Ovary (tissue), 9 donors: ENCODE results near the gene CLSTN1. TPM values are rescaled to one million over a fixed set of nuclear protein-coding genes. Genes with fewer than 3 reads are reported as not detected.
A peak's percentile ranks its signal among the peaks of the same experiment; 100 is the strongest.

Experiments
- DNase-seq, 5 donors: peaks; one replicate each; pipeline ENCODE4 v3.0.0-alpha.2; 2019 to 2020
- H3K27ac ChIP-seq, 2 donors: fragments of 200-600 bp; one replicate each; pipeline versions ENCODE4 v1.5.1 to v1.8.0; 2019 to 2022
- H3K27me3 ChIP-seq: fragments of 200-600 bp; one replicate; pipeline ENCODE4 v1.8.0; 2022
- H3K36me3 ChIP-seq: fragments of 200-600 bp; sonication (generic); one replicate; pipeline ENCODE4 v1.5.1; 2019
- H3K4me1 ChIP-seq: one replicate; pipeline ENCODE4 v1.8.1; 2013; ENCODE audit warnings: mild to moderate bottlenecking, moderate library complexity; ENCODE audit not compliant: insufficient read depth
- H3K4me3 ChIP-seq: fragments of 200-600 bp; sonication (generic); one replicate; pipeline ENCODE4 v1.5.1; 2017
- H3K9me3 ChIP-seq, 2 donors: fragments of 200-600 bp in 1 of 2; sonication (generic) in 1 of 2; one replicate each; pipeline versions ENCODE4 v1.5.1 to v1.8.1; 2013 to 2019; ENCODE audit warnings: mild to moderate bottlenecking in 1 of 2, moderate library complexity in 1 of 2
- EP300 ChIP-seq: sonication (generic); formaldehyde crosslinking; IDR thresholded peaks from one replicate; pipeline ENCODE4 v1.6.1; 2017; ENCODE audit warnings: antibody characterized with exemption
- POLR2A ChIP-seq: fragments of 450-650 bp; IDR thresholded peaks from one replicate; pipeline ENCODE4 v1.6.1; 2017; ENCODE audit warnings: antibody characterized with exemption, mild to moderate bottlenecking, moderate library complexity
- WGBS, 3 donors: extraction: QIAGEN DNeasy Blood & Tissue Kit in 1 of 3; methylation state at CpG; one replicate each; pipeline versions ENCODE4 v1.1.5 to v1.1.7; 2013 to 2017; 5-methylcytosine and 5-hydroxymethylcytosine counted together
- intact Hi-C, 4 donors: fragments of 100-400 bp; cut with DNase I; formaldehyde crosslinking; loops; one replicate each; pipeline versions ENCODE4 v1.11.0 to v1.15.1; 2022 to 2023
- polyA plus RNA-seq, 2 donors: library from polyadenylated mRNA; stranded (reverse); fragments of 200-250 nt in 1 of 2; fragments of 350-450 nt in 1 of 2; fragmentation: Illumina TruSeq in 1 of 2; extraction: RNeasy Lipid Tissue Mini Kit (QIAGEN cat#74804) in 1 of 2; gene quantifications; one replicate each; pipeline ENCODE4 v1.2.3, GENCODE V29; 2013 to 2014
- total RNA-seq, 7 donors: library from RNA; depleted of rRNA in 2 of 7; stranded (reverse); fragments of >200 nt in 2 of 7; fragmentation: NEBNext Ultra II Directional in 3 of 7; extraction: Animal tissue kit (Norgen Biotek cat#: 25700) in 3 of 7; gene quantifications; one replicate each; pipeline versions ENCODE4 v1.1.0 to v1.2.4, GENCODE V29; 2016 to 2023
- TF ChIP-seq, protein P1 (sequence below), 3 donors: fragments of 450-650 bp in 2 of 3; fragments of 200-600 bp in 1 of 3; IDR thresholded peaks; one replicate each; pipeline versions ENCODE4 v1.5.1 to v1.8.0; 2016 to 2022; ENCODE audit warnings: antibody characterized with exemption in 3 of 3, mild to moderate bottlenecking in 1 of 3
- donor health status: DM: no; HTN: no; CAD: no; lungs with moderate emphysema.
- donor health status: DM: no; HTN: no; CAD: no.
- donor health status: Bipolar disorder and iron deficiency.
- donor health status: DM: yes; HTN: yes; CAD: no.
- donor health status: DM: no; HTN: no; CAD: no.
- donor health status: DM: yes; HTN: yes; CAD: no.

CLSTN1 gene
- total and polyA plus RNA-seq, 9 donors: 70.5 to 145 (median 114) TPM

- WGBS, 3 donors: 82 to 87% (median 82%) methylated on average over 20 of the region's 20 CpGs
- TF ChIP-seq POLR2A: no peak
- TF ChIP-seq, protein P1, sequence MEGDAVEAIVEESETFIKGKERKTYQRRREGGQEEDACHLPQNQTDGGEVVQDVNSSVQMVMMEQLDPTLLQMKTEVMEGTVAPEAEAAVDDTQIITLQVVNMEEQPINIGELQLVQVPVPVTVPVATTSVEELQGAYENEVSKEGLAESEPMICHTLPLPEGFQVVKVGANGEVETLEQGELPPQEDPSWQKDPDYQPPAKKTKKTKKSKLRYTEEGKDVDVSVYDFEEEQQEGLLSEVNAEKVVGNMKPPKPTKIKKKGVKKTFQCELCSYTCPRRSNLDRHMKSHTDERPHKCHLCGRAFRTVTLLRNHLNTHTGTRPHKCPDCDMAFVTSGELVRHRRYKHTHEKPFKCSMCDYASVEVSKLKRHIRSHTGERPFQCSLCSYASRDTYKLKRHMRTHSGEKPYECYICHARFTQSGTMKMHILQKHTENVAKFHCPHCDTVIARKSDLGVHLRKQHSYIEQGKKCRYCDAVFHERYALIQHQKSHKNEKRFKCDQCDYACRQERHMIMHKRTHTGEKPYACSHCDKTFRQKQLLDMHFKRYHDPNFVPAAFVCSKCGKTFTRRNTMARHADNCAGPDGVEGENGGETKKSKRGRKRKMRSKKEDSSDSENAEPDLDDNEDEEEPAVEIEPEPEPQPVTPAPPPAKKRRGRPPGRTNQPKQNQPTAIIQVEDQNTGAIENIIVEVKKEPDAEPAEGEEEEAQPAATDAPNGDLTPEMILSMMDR (IDR thresholded peaks at IDR 0.05): no peak
- TF ChIP-seq EP300: no peak
- intact Hi-C loops: no loop called here
Observed at GRCh38 chr1:9849691-9850441, 26.1 kb upstream of the CLSTN1 start.

GRCh38 chr1:9848022-9848421, 24.3 kb upstream of the CLSTN1 start:
- WGBS, 3 donors: 35 to 48% (median 42%) methylated on average over 8 of the region's 8 CpGs
- Histone ChIP-seq H3K9me3 (no peaks in the 10 kb centered on the region), H3K27me3 (no peaks in the 10 kb centered on the region), H3K36me3 (no peaks in the 10 kb centered on the region), H3K4me1 (no peaks in the 10 kb centered on the region), H3K4me3 (no peak overlapping the region), H3K27ac (peak overlapping the region in 1 of 2 donors; percentile 6)
- intact Hi-C loops: no loop called here
- TF ChIP-seq POLR2A (no peak), EP300 (no peak)
- TF ChIP-seq, protein P1 (IDR thresholded peaks at IDR 0.05): no peak
- DNase-seq: no peak

More at GRCh38 chr1:9849691-9850441, 26.1 kb upstream of the CLSTN1 start:
- Histone ChIP-seq H3K36me3 (no peaks in the 10 kb centered on the region), H3K27me3 (no peaks in the 10 kb centered on the region), H3K4me1 (no peaks in the 10 kb centered on the region), H3K9me3 (no peaks in the 10 kb centered on the region), H3K4me3 (no peak overlapping the region), H3K27ac (no peak overlapping the region)
- DNase-seq: no peak

DNA sequence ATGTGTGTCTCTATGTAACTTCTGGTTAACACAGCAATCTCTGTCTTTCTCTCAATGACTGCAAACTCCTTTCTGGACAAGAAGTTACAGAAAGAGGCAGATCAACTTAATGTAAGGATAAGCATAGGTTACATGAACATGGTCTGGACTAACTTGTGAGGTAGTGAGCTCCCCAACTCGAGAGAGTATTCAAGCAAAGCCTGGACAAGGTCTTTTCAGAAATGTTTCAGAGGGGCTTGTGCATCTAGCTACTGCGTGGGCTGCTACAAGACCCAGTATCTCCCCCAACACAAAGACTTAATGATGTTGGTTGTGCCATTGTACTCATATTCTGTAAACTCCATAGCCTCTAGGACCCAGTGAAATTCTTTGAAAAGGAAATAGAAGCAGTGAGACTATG, 23.5 kb upstream of the CLSTN1 start:
- Histone ChIP-seq H3K4me3 (no peak overlapping the region), H3K36me3 (no peaks in the 10 kb centered on the region), H3K4me1 (peaks cover 2% of the 10 kb centered on the region), H3K27ac (no peak overlapping the region), H3K27me3 (no peaks in the 10 kb centered on the region), H3K9me3 (no peaks in the 10 kb centered on the region)
- TF ChIP-seq EP300 (no peak), POLR2A (no peak)
- TF ChIP-seq, protein P1 (IDR thresholded peaks at IDR 0.05): no peak
- intact Hi-C loops: no loop called here
- no peak for DNase-seq
- 91 to 98% (median 96%) methylated on average over 2 of the region's 2 CpGs for WGBS, 3 donors

DNA sequence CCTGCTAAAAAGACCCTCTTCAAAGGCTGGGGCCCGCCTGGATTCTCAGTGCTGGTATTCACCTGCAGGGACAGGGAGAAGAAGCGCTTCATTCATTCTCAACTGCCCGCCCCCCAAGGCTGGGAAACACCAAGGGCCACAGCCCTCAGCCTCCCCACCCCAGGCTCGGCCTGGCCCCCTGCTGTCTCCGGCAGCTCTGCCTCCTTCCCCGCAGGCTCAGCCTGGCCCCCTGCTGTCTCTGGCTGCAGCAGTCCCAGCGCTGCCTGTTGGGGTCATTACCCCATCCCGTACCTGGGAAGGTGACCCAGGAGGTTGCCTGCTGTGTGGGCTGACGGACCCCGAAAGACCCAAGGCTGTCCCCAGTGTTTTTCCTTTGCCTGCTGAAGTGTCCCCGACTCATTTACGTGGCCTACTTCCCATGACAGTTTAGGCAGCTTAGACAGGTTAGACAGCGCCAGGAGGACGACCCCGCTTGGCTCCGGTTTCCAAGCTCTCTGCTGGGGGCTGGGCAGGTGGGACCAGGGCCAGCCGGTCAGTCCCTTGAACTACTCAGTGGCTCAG, 22.9 kb upstream of the CLSTN1 start:
- no peak for DNase-seq
- no peaks in the 10 kb centered on the region for H3K9me3 ChIP-seq
- WGBS, 3 donors: 82 to 86% (median 83%) methylated on average over 17 of the region's 17 CpGs
- peaks cover 2% of the 10 kb centered on the region for H3K4me1 ChIP-seq
- H3K4me3 ChIP-seq: no peak overlapping the region
- H3K36me3 ChIP-seq: no peaks in the 10 kb centered on the region
- no peak overlapping the region for H3K27ac ChIP-seq
- intact Hi-C loops: no loop called here
- H3K27me3 ChIP-seq: no peaks in the 10 kb centered on the region
- TF ChIP-seq, protein P1 (IDR thresholded peaks at IDR 0.05): no peak
- TF ChIP-seq POLR2A: no peak
- TF ChIP-seq EP300: no peak
